H1 (cell line): ENCODE data around the gene TGM2. TPM values are rescaled to one million over a fixed set of nuclear protein-coding genes. Genes with fewer than 3 reads are reported as not detected.

Experiments
- CTCF ChIA-PET: fragments of 300-600 bp; sonication (Branson Sonifier 250); formaldehyde crosslinking; loops from one replicate; lab custom pipeline; 2021; ENCODE audit not compliant: partially characterized antibody; lab: Charles Lee
- POLR2A ChIA-PET: fragments of 300-600 bp; sonication (Branson Sonifier 250); formaldehyde crosslinking; loops from one replicate; lab custom pipeline; 2021; ENCODE audit warnings: inconsistent platforms; ENCODE audit not compliant: partially characterized antibody; lab: Charles Lee
- DNase-seq, 2 experiments: peaks; one replicate each; pipeline versions ENCODE4 v3.0.0 to v3.0.0-alpha.2; 2010 to 2022; ENCODE audit warnings: low spot score in 2 of 2, low read depth in 1 of 2, mixed read lengths in 1 of 2
- FAIRE-seq: peaks from 2 replicates; lab custom pipeline; 2011; peaks lifted over from hg19 to GRCh38; lab: Jason Lieb, UNC
- H2AFZ ChIP-seq: 2 replicates; pipeline ENCODE4 v1.8.1; 2012; ENCODE audit warnings: low read length, inconsistent platforms
- H2AK5ac ChIP-seq: 2 replicates; pipeline ENCODE4 v1.6.1; 2013; ENCODE audit warnings: low read depth, low read length
- H2BK120ac ChIP-seq: replicated peaks from 2 replicates; pipeline ENCODE3; 2013; ENCODE audit warnings: low read depth, low read length, inconsistent platforms
- H2BK12ac ChIP-seq: 2 replicates; pipeline ENCODE4 v1.6.1; 2013; ENCODE audit warnings: low read depth, low read length
- H2BK15ac ChIP-seq: 2 replicates; pipeline ENCODE4 v1.6.1; 2013; ENCODE audit warnings: low read length
- H2BK20ac ChIP-seq: 2 replicates; pipeline ENCODE4 v1.6.1; 2013; ENCODE audit warnings: low read length
- H2BK5ac ChIP-seq: 2 replicates; pipeline ENCODE4 v1.6.1; 2013; ENCODE audit warnings: low read depth, low read length
- H3K14ac ChIP-seq: 2 replicates; pipeline ENCODE4 v1.6.1; 2013; ENCODE audit warnings: inconsistent platforms; ENCODE audit not compliant: insufficient read length
- H3K18ac ChIP-seq: 2 replicates; pipeline ENCODE4 v1.6.1; 2013; ENCODE audit warnings: low read length; ENCODE audit errors: extremely low read depth
- H3K23ac ChIP-seq: 2 replicates; pipeline ENCODE4 v1.6.1; 2013; ENCODE audit warnings: inconsistent platforms; ENCODE audit not compliant: insufficient read length
- H3K23me2 ChIP-seq: 2 replicates; pipeline ENCODE4 v1.6.1; 2013; ENCODE audit warnings: low read depth, low read length
- H3K27ac ChIP-seq: 2 replicates; pipeline ENCODE4 v1.6.1; 2011; ENCODE audit warnings: low read depth, low read length, inconsistent platforms
- H3K27me3 ChIP-seq, 4 experiments: replicated peaks in 1 of 4; 1 replicate in 1 of 4; 2 replicates in 3 of 4; pipeline versions ENCODE4 v1.6.1 to v1.8.1; 2011 to 2013; ENCODE audit warnings: low read length in 3 of 4, mild to moderate bottlenecking in 3 of 4, inconsistent platforms in 2 of 4, mixed read lengths in 2 of 4, moderate library complexity in 1 of 4; ENCODE audit not compliant: control insufficient read depth in 3 of 4, insufficient read depth in 3 of 4; ENCODE audit errors: extremely low read depth in 1 of 4
- H3K36me3 ChIP-seq, 4 experiments: 2 replicates each; pipeline versions ENCODE4 v1.6.1 to v1.8.1; 2011 to 2013; ENCODE audit warnings: mild to moderate bottlenecking in 4 of 4, low read length in 3 of 4, moderate library complexity in 2 of 4, control low read depth in 1 of 4, inconsistent platforms in 1 of 4; ENCODE audit not compliant: insufficient read depth in 4 of 4, control insufficient read depth in 2 of 4
- H3K4ac ChIP-seq: replicated peaks from 2 replicates; pipeline ENCODE3; 2013; ENCODE audit warnings: low read length, low read depth, mixed read lengths, inconsistent platforms; ENCODE audit not compliant: insufficient read length
- H3K4me1 ChIP-seq, 4 experiments: replicated peaks in 1 of 4; 1 replicate in 1 of 4; 2 replicates in 3 of 4; pipeline versions ENCODE4 v1.6.1 to v1.8.1; 2011 to 2013; ENCODE audit warnings: low read length in 3 of 4, inconsistent platforms in 2 of 4, mixed read lengths in 1 of 4; ENCODE audit not compliant: insufficient read depth in 4 of 4, control insufficient read depth in 3 of 4
- H3K4me2 ChIP-seq, 2 experiments: 2 replicates each; pipeline versions ENCODE4 v1.6.1 to v1.8.1; 2011 to 2013; ENCODE audit warnings: low read depth in 2 of 2, low read length in 2 of 2, control low read depth in 1 of 2, inconsistent platforms in 1 of 2, mild to moderate bottlenecking in 1 of 2; ENCODE audit not compliant: insufficient read depth in 1 of 2
- H3K4me3 ChIP-seq, 4 experiments: fragments of 200-600, 300-600 bp in 1 of 4; sonication (generic), shearing (Covaris generic), sonication (Bioruptor Twin) in 1 of 4; 2 replicates each; pipeline versions ENCODE4 v1.5.1 to v1.8.1; 2011 to 2016; ENCODE audit warnings: low read length in 4 of 4, low read depth in 3 of 4, control low read depth in 2 of 4, inconsistent platforms in 2 of 4, mild to moderate bottlenecking in 2 of 4, mixed read lengths in 1 of 4, moderate library complexity in 1 of 4; ENCODE audit not compliant: insufficient read depth in 2 of 4; ENCODE audit errors: extremely low read depth in 1 of 4
- H3K56ac ChIP-seq: replicated peaks from 2 replicates; pipeline ENCODE3; 2013; ENCODE audit warnings: low read depth, mild to moderate bottlenecking, mixed read lengths, low read length, inconsistent platforms; ENCODE audit not compliant: insufficient read length
- H3K79me1 ChIP-seq: 2 replicates; pipeline ENCODE4 v1.6.1; 2013; ENCODE audit warnings: low read depth, low read length, control low read depth
- H3K79me2 ChIP-seq, 2 experiments: 2 replicates each; pipeline versions ENCODE4 v1.6.1 to v1.8.1; 2012 to 2013; ENCODE audit warnings: low read length in 2 of 2, mild to moderate bottlenecking in 2 of 2, inconsistent platforms in 1 of 2; ENCODE audit not compliant: insufficient read depth in 2 of 2, control insufficient read depth in 1 of 2
- H3K9ac ChIP-seq, 4 experiments: replicated peaks in 1 of 4; 1 replicate in 1 of 4; 2 replicates in 3 of 4; pipeline versions ENCODE4 v1.6.1 to v1.8.1; 2011 to 2013; ENCODE audit warnings: low read depth in 3 of 4, low read length in 3 of 4, control low read depth in 2 of 4, mild to moderate bottlenecking in 2 of 4, moderate library complexity in 2 of 4, inconsistent platforms in 1 of 4; ENCODE audit errors: extremely low read depth in 1 of 4
- H3K9me3 ChIP-seq, 2 experiments: 2 replicates each; pipeline versions ENCODE4 v1.6.1 to v1.8.1; 2012 to 2013; ENCODE audit warnings: mild to moderate bottlenecking in 2 of 2, moderate library complexity in 2 of 2, control low read depth in 1 of 2, inconsistent platforms in 1 of 2, low read depth in 1 of 2, low read length in 1 of 2, mixed read lengths in 1 of 2; ENCODE audit not compliant: insufficient read depth in 2 of 2
- H4K20me1 ChIP-seq, 2 experiments: replicated peaks in 1 of 2; 2 replicates each; pipeline versions ENCODE3 to v1.8.1; 2011 to 2013; ENCODE audit warnings: inconsistent platforms in 2 of 2, low read length in 2 of 2, mild to moderate bottlenecking in 1 of 2; ENCODE audit not compliant: insufficient read depth in 2 of 2, control insufficient read depth in 1 of 2
- H4K5ac ChIP-seq: 2 replicates; pipeline ENCODE4 v1.6.1; 2013; ENCODE audit warnings: low read length, low read depth, mixed read lengths, inconsistent platforms; ENCODE audit not compliant: insufficient read length
- H4K8ac ChIP-seq: 2 replicates; pipeline ENCODE4 v1.8.0; 2013; ENCODE audit warnings: mild to moderate bottlenecking, moderate library complexity, low read length, inconsistent platforms; ENCODE audit not compliant: insufficient read depth; ENCODE audit errors: extremely low read depth
- H4K91ac ChIP-seq: replicated peaks from 2 replicates; pipeline ENCODE3; 2013; ENCODE audit warnings: low read length, mixed read lengths, inconsistent platforms; ENCODE audit not compliant: insufficient read length
- ATF2 ChIP-seq: IDR thresholded peaks from 2 replicates; pipeline ENCODE4 v1.6.1; 2012; ENCODE audit warnings: low read length, inconsistent platforms
- BACH1 ChIP-seq: IDR thresholded peaks from 2 replicates; pipeline ENCODE4 v1.6.1; 2012; ENCODE audit warnings: low read length, improper control_type of control experiment
- FOSL1 ChIP-seq: IDR thresholded peaks from 2 replicates; pipeline ENCODE4 v1.6.1; 2011; ENCODE audit warnings: mild to moderate bottlenecking, low read depth, low read length, moderate library complexity; ENCODE audit not compliant: insufficient read depth
- HDAC2 ChIP-seq, 2 experiments: fragments of 300-600 bp in 1 of 2; sonication (generic) in 1 of 2; IDR thresholded peaks; 2 replicates each; pipeline ENCODE4 v1.6.1; 2011 to 2012; ENCODE audit warnings: low read depth in 2 of 2, low read length in 2 of 2, mild to moderate bottlenecking in 2 of 2, moderate library complexity in 2 of 2, borderline replicate concordance in 1 of 2, inconsistent platforms in 1 of 2
- JUN ChIP-seq: IDR thresholded peaks from 2 replicates; pipeline ENCODE4 v1.6.1; 2011; ENCODE audit warnings: low read depth, mild to moderate bottlenecking, improper control_type of control experiment, low read length
- JUND ChIP-seq: IDR thresholded peaks from 2 replicates; pipeline ENCODE4 v1.6.1; 2011; ENCODE audit warnings: mild to moderate bottlenecking, improper control_type of control experiment, low read length
- TCF12 ChIP-seq: IDR thresholded peaks from 2 replicates; pipeline ENCODE4 v1.6.1; 2011; ENCODE audit warnings: low read depth, mild to moderate bottlenecking, low read length
- WGBS, 2 experiments: shearing (Covaris generic) in 1 of 2; methylation state at CpG; one replicate each; pipeline versions ENCODE4 v1.1.6 to v1.1.7; 2013 to 2015; ENCODE audit warnings: low lambda C conversion rate in 2 of 2, mixed read lengths in 2 of 2, inconsistent platforms in 1 of 2, low coverage in 1 of 2, missing lambda C conversion rate in 1 of 2; ENCODE audit not compliant: insufficient replicate concordance in 2 of 2, insufficient coverage in 1 of 2, insufficient read length in 1 of 2; ENCODE audit errors: extremely low coverage in 1 of 2, missing lambda C conversion rate in 1 of 2; 5-methylcytosine and 5-hydroxymethylcytosine counted together
- polyA plus RNA-seq, 7 experiments: library from polyadenylated mRNA; depleted of rRNA in 3 of 7; stranded (reverse) in 5 of 7; unstranded in 2 of 7; fragments of >200 nt in 5 of 7; fragments of 200-250 nt in 2 of 7; gene quantifications; 1 replicate in 5 of 7; 2 replicates in 1 of 7; 4 replicates in 1 of 7; pipeline versions ENCODE4 v1.2.1 to v1.2.3, GENCODE V29; 2011 to 2013; ENCODE audit warnings: missing spikeins in 2 of 7, mixed read lengths in 2 of 7
- total RNA-seq: library from RNA; stranded (reverse); fragmentation: NEBNext Ultra II Directional; extraction: Animal tissue kit (Norgen Biotek cat#: 25700); gene quantifications from 2 replicates; pipeline ENCODE4 v1.2.1, GENCODE V29; 2021

The TGM2 gene
- total and polyA plus RNA-seq, 2 of the 8 experiments (the other 6 are each of a cell fraction or from before 2014, with no cell fraction given): 0.86 to 1.0 TPM

- Histone ChIP-seq H3K27me3 (no peaks in the 10 kb centered on the region), H3K4ac (no peak overlapping the region), H4K5ac (no peak overlapping the region), H3K79me1 (no peaks in the 10 kb centered on the region), H3K4me2 (no peak overlapping the region), H3K56ac (no peak overlapping the region), H3K14ac (no peak overlapping the region), H3K18ac (no peak overlapping the region), H3K36me3 (no peaks in the 10 kb centered on the region), H3K79me2 (no peaks in the 10 kb centered on the region), H3K23ac (no peak overlapping the region), H3K4me3 (no peak overlapping the region), H4K20me1 (no peaks in the 10 kb centered on the region), H2AK5ac (no peak overlapping the region)
- DNase-seq: no peak
- POLR2A ChIA-PET: no interaction called here
- CTCF ChIA-PET: interaction anchor here (0.6 to 3.7 kb wide), 6 partner anchors 18 to 219 kb away, joined by 3 to 14 read pairs (median 3); no protein-coding TSS in a partner anchor
- no peak for TF ChIP-seq HDAC2 (IDR thresholded peaks at IDR 0.05; ENCODE audit: borderline replicate concordance in 1 of 2, low read depth in 2 of 2, low read length in 2 of 2)
- TF ChIP-seq FOSL1: no peak
- TF ChIP-seq ATF2: no peak
- TF ChIP-seq TCF12: no peak
- TF ChIP-seq JUN: no peak
- no peak for TF ChIP-seq JUND
- no peak for TF ChIP-seq BACH1
- TF ChIP-seq, all 59 proteins: peak for 0
- Histone ChIP-seq H2BK12ac (peak overlapping the region; percentile 27; the same call in 1 of the 2 replicates), H3K4me1 (peaks cover 0 to 8% (median under 1%) of the 10 kb centered on the region in 4 experiments; a peak in 4 of 7 replicates), H3K27ac (no peak overlapping the region), H3K9me3 (no peaks in the 10 kb centered on the region), H4K91ac (no peak overlapping the region), H4K8ac (no peak overlapping the region), H2BK120ac (no peak overlapping the region), H2BK5ac (no peak overlapping the region), H2BK15ac (no peak overlapping the region), H3K9ac (no peak overlapping the region), H2BK20ac (no peak overlapping the region), H3K23me2 (peaks cover 1% of the 10 kb centered on the region; the same call in 1 of the 2 replicates), H2AFZ (peak overlapping the region; percentile 21; the same call in 1 of the 2 replicates)
- 86% methylated on average over 15 of the region's 15 CpGs; no CpG with 5 or more reads in 1 of the 2 experiments for WGBS, 2 experiments
- FAIRE-seq: no peak
Observed at GRCh38 chr20:38138086-38138778, 26.8 kb downstream of the TGM2 start.
